Measurements from ENCODE around the gene HSPA12B. TPM values are rescaled to one million over a fixed set of nuclear protein-coding genes. Genes with fewer than 3 reads are reported as not detected.

Gene HSPA12B
- total and polyA plus RNA-seq, 2 donors (not counting 3 experiments of a cell fraction or from before 2014, with no cell fraction given): 3.7 to 6.6 TPM

DNA sequence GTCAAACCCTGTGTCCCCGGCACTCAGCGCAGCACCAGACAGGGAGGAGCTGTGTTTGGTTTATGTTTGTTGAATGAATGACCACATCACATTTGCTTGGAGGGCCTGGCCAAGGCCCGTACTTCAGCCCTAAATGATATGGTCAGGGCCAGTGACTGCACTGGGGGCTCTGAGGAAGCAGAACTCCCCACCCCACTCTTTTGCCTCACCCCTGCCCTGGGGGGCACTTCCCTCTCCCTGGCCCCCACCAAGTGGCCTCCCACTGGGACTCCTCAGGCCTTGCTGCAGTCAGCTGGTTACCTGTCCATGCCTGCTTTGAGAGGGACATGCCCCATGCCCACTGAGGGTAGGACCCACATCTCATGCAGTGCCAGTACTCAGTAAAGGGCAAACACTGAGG lies 32.2 kb downstream of the HSPA12B start:
- H3K4me1 ChIP-seq (ENCODE audit: control insufficient read depth, extremely low read depth, insufficient read depth, low read length): peaks cover 25% of the 10 kb centered on the region
- no peak for DNase-seq (ENCODE audit: low read depth, low spot score)
- H3K79me2 ChIP-seq (ENCODE audit: control insufficient read depth, insufficient read depth, low read length): peaks cover 13% of the 10 kb centered on the region
- H3K36me3 ChIP-seq (ENCODE audit: control insufficient read depth in 2 of 2, extremely low read depth in 1 of 2, insufficient read depth in 2 of 2, low read length in 2 of 2): no peaks in the 10 kb centered on the region
- ChIA-PET CTCF (interaction anchor here (1.2 to 6.5 kb wide), 3 partner anchors 10 to 54 kb away, joined by 5 to 76 read pairs (median 36); no protein-coding TSS in a partner anchor), POLR2A (no interaction called here)
- H3K4me3 ChIP-seq (replicated peaks in 1 of 3; ENCODE audit: insufficient read depth in 1 of 3, low read depth in 1 of 3, low read length in 3 of 3): no peak overlapping the region
- no peak overlapping the region for H3K9ac ChIP-seq (replicated peaks; ENCODE audit: extremely low read depth, insufficient read depth, low read length)
- H4K20me1 ChIP-seq (replicated peaks; ENCODE audit: control insufficient read depth, extremely low read depth, insufficient read depth, low read length): no peaks in the 10 kb centered on the region
- no peak overlapping the region for H3K27ac ChIP-seq (ENCODE audit: insufficient read depth, low read depth, low read length)
- intact Hi-C loops (cut with micrococcal nuclease) (loop anchor here (5.0 kb wide), 1 partner anchor 357 kb away; the partner anchor contains the start of gene DNAAF9), dilution Hi-C loops (cut with MboI; ENCODE audit: extremely low pct_ligation_motif_present, low sequenced_read_pairs) (no loop called here)
- no peak overlapping the region for H3K4me2 ChIP-seq (ENCODE audit: insufficient read depth, low read length)
- H3K27me3 ChIP-seq (ENCODE audit: control insufficient read depth in 2 of 2, insufficient read depth in 2 of 2, low read length in 2 of 2): no peaks in the 10 kb centered on the region
- TF ChIP-seq FOS (IDR thresholded peaks at IDR 0.05; ENCODE audit: borderline replicate concordance, insufficient read depth, low read length) (no peak), GATA2 (IDR thresholded peaks at IDR 0.05; ENCODE audit: insufficient read depth, insufficient read length, low read depth, low read length) (no peak), POLR2AphosphoS5 (IDR thresholded peaks at IDR 0.05; ENCODE audit: insufficient read depth, low read depth, low read length) (no peak), EZH2 (IDR thresholded peaks at IDR 0.05; ENCODE audit: borderline replicate concordance, low read depth, low read length, severe bottlenecking) (no peak), POLR2A (IDR thresholded peaks at IDR 0.05; ENCODE audit: low read depth, low read length) (no peak), JUN (IDR thresholded peaks at IDR 0.05; ENCODE audit: borderline replicate concordance, insufficient read depth, insufficient read length, low read depth) (no peak), MYC (IDR thresholded peaks at IDR 0.05; ENCODE audit: low read depth, low read length) (no peak)
- TF ChIP-seq, protein P1, sequence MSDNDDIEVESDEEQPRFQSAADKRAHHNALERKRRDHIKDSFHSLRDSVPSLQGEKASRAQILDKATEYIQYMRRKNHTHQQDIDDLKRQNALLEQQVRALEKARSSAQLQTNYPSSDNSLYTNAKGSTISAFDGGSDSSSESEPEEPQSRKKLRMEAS (IDR thresholded peaks at IDR 0.05; ENCODE audit: insufficient read depth, insufficient read length): no peak
- no TSS peak for BruUV-seq (replicated peaks)
- no peaks in the 10 kb centered on the region for H3K9me1 ChIP-seq (replicated peaks; ENCODE audit: control insufficient read depth, extremely low read depth, insufficient read depth, low read length)
- H2AFZ ChIP-seq (ENCODE audit: low read depth, low read length): no peak overlapping the region
- FAIRE-seq: no peak
- no peaks in the 10 kb centered on the region for H3K9me3 ChIP-seq (replicated peaks; ENCODE audit: control insufficient read depth, insufficient read depth, low read length)
